GM18870 (cell line): ENCODE results near the gene NAPEPLD.
"Not testable (repeated sequence)": the region's sequence is repeated elsewhere in the genome, so short reads cannot be mapped to it uniquely, and the experiment has no call there.

ENCODE experiments used
- ATAC-seq: cut with Tn5 transposase; IDR thresholded peaks from one replicate; pipeline ENCODE4 v1.9.1; 2021; ENCODE audit warnings: moderate library complexity; ENCODE audit not compliant: unreplicated experiment

The NAPEPLD gene

GRCh38 chr7:103114576-103115008 is 34.3 kb downstream of the NAPEPLD start:
- no peak for ATAC-seq

- ATAC-seq: no peak
These were observed 35.7 kb downstream of the NAPEPLD start for GRCh38 chr7:103113164-103113563.

GRCh38 chr7:103106703-103107070 is 42.2 kb downstream of the NAPEPLD start:
- ATAC-seq: not testable (repeated sequence)

GRCh38 chr7:103106005-103106702 is 42.7 kb downstream of the NAPEPLD start:
- no peak for ATAC-seq

GRCh38 chr7:103101543-103101942 is 47.4 kb downstream of the NAPEPLD start:
- ATAC-seq: no peak

- no peak for ATAC-seq
These were observed 48.6 kb downstream of the NAPEPLD start for GRCh38 chr7:103100348-103100747.

GRCh38 chr7:103097041-103097440 is 51.9 kb downstream of the NAPEPLD start:
- ATAC-seq: no peak

GRCh38 chr7:103095558-103095957 is 53.3 kb downstream of the NAPEPLD start:
- not testable (repeated sequence) for ATAC-seq

GRCh38 chr7:103094102-103094501 is 54.8 kb downstream of the NAPEPLD start:
- no peak for ATAC-seq

- no peak for ATAC-seq
These were observed 55.5 kb downstream of the NAPEPLD start for GRCh38 chr7:103093429-103093828.

GRCh38 chr7:103092321-103092720 is 56.6 kb downstream of the NAPEPLD start:
- ATAC-seq: not testable (repeated sequence)

GRCh38 chr7:103083210-103083609 is 65.7 kb downstream of the NAPEPLD start:
- no peak for ATAC-seq

- no peak for ATAC-seq
These were observed 66.4 kb downstream of the NAPEPLD start for GRCh38 chr7:103082497-103082896.

- no peak for ATAC-seq
These were observed 68.0 kb downstream of the NAPEPLD start for GRCh38 chr7:103080923-103081322.

GRCh38 chr7:103079836-103080235 is 69.1 kb downstream of the NAPEPLD start:
- no peak for ATAC-seq

GRCh38 chr7:103078226-103078625 is 70.7 kb downstream of the NAPEPLD start:
- ATAC-seq: not testable (repeated sequence)

GRCh38 chr7:103077318-103077717 is 71.6 kb downstream of the NAPEPLD start:
- no peak for ATAC-seq

- ATAC-seq: no peak
These were observed 72.1 kb downstream of the NAPEPLD start for GRCh38 chr7:103076764-103077163.

- ATAC-seq: peak; percentile 36
These were observed 73.5 kb downstream of the NAPEPLD start for GRCh38 chr7:103075337-103075918.

GRCh38 chr7:103074519-103075336 is 74.2 kb downstream of the NAPEPLD start, which contains the start of the genes ARMC10 and FBXL13:
TSS of gene ARMC10 (plus strand) at chr7:103075140. CDS start at chr7:103075273, 133 bp downstream.
TSS of gene FBXL13 (minus strand) at chr7:103074796.
- ATAC-seq: peak; percentile 83

GRCh38 chr7:103073989-103074518 is 74.8 kb downstream of the NAPEPLD start:
- ATAC-seq: no peak
